Measurements from ENCODE around the gene IL12RB1. TPM values are rescaled to one million over a fixed set of nuclear protein-coding genes. Genes with fewer than 3 reads are reported as not detected.

The IL12RB1 gene
- total and polyA plus RNA-seq, 2 of the 8 experiments (the other 6 are each of a cell fraction or from before 2014, with no cell fraction given) = 0.03 TPM; not detected in 1

DNA sequence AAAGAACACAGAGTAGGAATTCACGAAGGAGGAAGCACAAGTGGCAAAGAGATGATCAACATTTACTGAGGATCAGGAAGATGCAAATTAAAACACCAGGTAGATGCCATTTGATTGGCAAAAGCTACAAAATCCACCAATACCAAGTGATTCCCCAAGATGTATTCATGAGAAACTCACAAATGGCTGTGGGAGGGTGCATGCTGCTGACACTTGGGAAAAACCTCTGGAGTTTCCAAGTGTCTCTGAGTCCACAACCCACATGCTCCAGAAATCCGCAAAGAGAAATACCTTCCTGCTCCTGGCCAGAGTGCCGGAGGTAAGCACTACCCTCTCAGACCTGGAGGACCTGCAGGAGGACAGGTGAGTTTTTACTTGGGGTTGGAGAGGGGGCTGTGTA is 43.1 kb downstream of the IL12RB1 start (continued):
- TF ChIP-seq, protein P1, sequence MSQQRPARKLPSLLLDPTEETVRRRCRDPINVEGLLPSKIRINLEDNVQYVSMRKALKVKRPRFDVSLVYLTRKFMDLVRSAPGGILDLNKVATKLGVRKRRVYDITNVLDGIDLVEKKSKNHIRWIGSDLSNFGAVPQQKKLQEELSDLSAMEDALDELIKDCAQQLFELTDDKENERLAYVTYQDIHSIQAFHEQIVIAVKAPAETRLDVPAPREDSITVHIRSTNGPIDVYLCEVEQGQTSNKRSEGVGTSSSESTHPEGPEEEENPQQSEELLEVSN (IDR thresholded peaks at IDR 0.05) = no peak
- no peak for TF ChIP-seq NANOG (IDR thresholded peaks at IDR 0.05; ENCODE audit: insufficient read depth, low read depth, low read length, poor library complexity, severe bottlenecking)
